H1 (cell line): ENCODE data around the gene GRID2. TPM values are rescaled to one million over a fixed set of nuclear protein-coding genes. Genes with fewer than 3 reads are reported as not detected.

Experiments
- CTCF ChIA-PET: fragments of 300-600 bp; sonication (Branson Sonifier 250); formaldehyde crosslinking; loops from one replicate; lab custom pipeline; 2021; ENCODE audit not compliant: partially characterized antibody; lab: Charles Lee
- POLR2A ChIA-PET: fragments of 300-600 bp; sonication (Branson Sonifier 250); formaldehyde crosslinking; loops from one replicate; lab custom pipeline; 2021; ENCODE audit warnings: inconsistent platforms; ENCODE audit not compliant: partially characterized antibody; lab: Charles Lee
- DNase-seq, 2 experiments: peaks; one replicate each; pipeline versions ENCODE4 v3.0.0 to v3.0.0-alpha.2; 2010 to 2022; ENCODE audit warnings: low spot score in 2 of 2, low read depth in 1 of 2, mixed read lengths in 1 of 2
- FAIRE-seq: peaks from 2 replicates; lab custom pipeline; 2011; peaks lifted over from hg19 to GRCh38; lab: Jason Lieb, UNC
- H2AFZ ChIP-seq: 2 replicates; pipeline ENCODE4 v1.8.1; 2012; ENCODE audit warnings: low read length, inconsistent platforms
- H2AK5ac ChIP-seq: 2 replicates; pipeline ENCODE4 v1.6.1; 2013; ENCODE audit warnings: low read depth, low read length
- H2BK120ac ChIP-seq: replicated peaks from 2 replicates; pipeline ENCODE3; 2013; ENCODE audit warnings: low read depth, low read length, inconsistent platforms
- H2BK12ac ChIP-seq: 2 replicates; pipeline ENCODE4 v1.6.1; 2013; ENCODE audit warnings: low read depth, low read length
- H2BK15ac ChIP-seq: 2 replicates; pipeline ENCODE4 v1.6.1; 2013; ENCODE audit warnings: low read length
- H2BK20ac ChIP-seq: 2 replicates; pipeline ENCODE4 v1.6.1; 2013; ENCODE audit warnings: low read length
- H2BK5ac ChIP-seq: 2 replicates; pipeline ENCODE4 v1.6.1; 2013; ENCODE audit warnings: low read depth, low read length
- H3K14ac ChIP-seq: 2 replicates; pipeline ENCODE4 v1.6.1; 2013; ENCODE audit warnings: inconsistent platforms; ENCODE audit not compliant: insufficient read length
- H3K18ac ChIP-seq: 2 replicates; pipeline ENCODE4 v1.6.1; 2013; ENCODE audit warnings: low read length; ENCODE audit errors: extremely low read depth
- H3K23ac ChIP-seq: 2 replicates; pipeline ENCODE4 v1.6.1; 2013; ENCODE audit warnings: inconsistent platforms; ENCODE audit not compliant: insufficient read length
- H3K23me2 ChIP-seq: 2 replicates; pipeline ENCODE4 v1.6.1; 2013; ENCODE audit warnings: low read depth, low read length
- H3K27ac ChIP-seq: 2 replicates; pipeline ENCODE4 v1.6.1; 2011; ENCODE audit warnings: low read depth, low read length, inconsistent platforms
- H3K27me3 ChIP-seq, 4 experiments: replicated peaks in 1 of 4; 1 replicate in 1 of 4; 2 replicates in 3 of 4; pipeline versions ENCODE4 v1.6.1 to v1.8.1; 2011 to 2013; ENCODE audit warnings: low read length in 3 of 4, mild to moderate bottlenecking in 3 of 4, inconsistent platforms in 2 of 4, mixed read lengths in 2 of 4, moderate library complexity in 1 of 4; ENCODE audit not compliant: control insufficient read depth in 3 of 4, insufficient read depth in 3 of 4; ENCODE audit errors: extremely low read depth in 1 of 4
- H3K36me3 ChIP-seq, 4 experiments: 2 replicates each; pipeline versions ENCODE4 v1.6.1 to v1.8.1; 2011 to 2013; ENCODE audit warnings: mild to moderate bottlenecking in 4 of 4, low read length in 3 of 4, moderate library complexity in 2 of 4, control low read depth in 1 of 4, inconsistent platforms in 1 of 4; ENCODE audit not compliant: insufficient read depth in 4 of 4, control insufficient read depth in 2 of 4
- H3K4ac ChIP-seq: replicated peaks from 2 replicates; pipeline ENCODE3; 2013; ENCODE audit warnings: low read length, low read depth, mixed read lengths, inconsistent platforms; ENCODE audit not compliant: insufficient read length
- H3K4me1 ChIP-seq, 4 experiments: replicated peaks in 1 of 4; 1 replicate in 1 of 4; 2 replicates in 3 of 4; pipeline versions ENCODE4 v1.6.1 to v1.8.1; 2011 to 2013; ENCODE audit warnings: low read length in 3 of 4, inconsistent platforms in 2 of 4, mixed read lengths in 1 of 4; ENCODE audit not compliant: insufficient read depth in 4 of 4, control insufficient read depth in 3 of 4
- H3K4me2 ChIP-seq, 2 experiments: 2 replicates each; pipeline versions ENCODE4 v1.6.1 to v1.8.1; 2011 to 2013; ENCODE audit warnings: low read depth in 2 of 2, low read length in 2 of 2, control low read depth in 1 of 2, inconsistent platforms in 1 of 2, mild to moderate bottlenecking in 1 of 2; ENCODE audit not compliant: insufficient read depth in 1 of 2
- H3K4me3 ChIP-seq, 4 experiments: fragments of 200-600, 300-600 bp in 1 of 4; sonication (generic), shearing (Covaris generic), sonication (Bioruptor Twin) in 1 of 4; 2 replicates each; pipeline versions ENCODE4 v1.5.1 to v1.8.1; 2011 to 2016; ENCODE audit warnings: low read length in 4 of 4, low read depth in 3 of 4, control low read depth in 2 of 4, inconsistent platforms in 2 of 4, mild to moderate bottlenecking in 2 of 4, mixed read lengths in 1 of 4, moderate library complexity in 1 of 4; ENCODE audit not compliant: insufficient read depth in 2 of 4; ENCODE audit errors: extremely low read depth in 1 of 4
- H3K56ac ChIP-seq: replicated peaks from 2 replicates; pipeline ENCODE3; 2013; ENCODE audit warnings: low read depth, mild to moderate bottlenecking, mixed read lengths, low read length, inconsistent platforms; ENCODE audit not compliant: insufficient read length
- H3K79me1 ChIP-seq: 2 replicates; pipeline ENCODE4 v1.6.1; 2013; ENCODE audit warnings: low read depth, low read length, control low read depth
- H3K79me2 ChIP-seq, 2 experiments: 2 replicates each; pipeline versions ENCODE4 v1.6.1 to v1.8.1; 2012 to 2013; ENCODE audit warnings: low read length in 2 of 2, mild to moderate bottlenecking in 2 of 2, inconsistent platforms in 1 of 2; ENCODE audit not compliant: insufficient read depth in 2 of 2, control insufficient read depth in 1 of 2
- H3K9ac ChIP-seq, 4 experiments: replicated peaks in 1 of 4; 1 replicate in 1 of 4; 2 replicates in 3 of 4; pipeline versions ENCODE4 v1.6.1 to v1.8.1; 2011 to 2013; ENCODE audit warnings: low read depth in 3 of 4, low read length in 3 of 4, control low read depth in 2 of 4, mild to moderate bottlenecking in 2 of 4, moderate library complexity in 2 of 4, inconsistent platforms in 1 of 4; ENCODE audit errors: extremely low read depth in 1 of 4
- H3K9me3 ChIP-seq, 2 experiments: 2 replicates each; pipeline versions ENCODE4 v1.6.1 to v1.8.1; 2012 to 2013; ENCODE audit warnings: mild to moderate bottlenecking in 2 of 2, moderate library complexity in 2 of 2, control low read depth in 1 of 2, inconsistent platforms in 1 of 2, low read depth in 1 of 2, low read length in 1 of 2, mixed read lengths in 1 of 2; ENCODE audit not compliant: insufficient read depth in 2 of 2
- H4K20me1 ChIP-seq, 2 experiments: replicated peaks in 1 of 2; 2 replicates each; pipeline versions ENCODE3 to v1.8.1; 2011 to 2013; ENCODE audit warnings: inconsistent platforms in 2 of 2, low read length in 2 of 2, mild to moderate bottlenecking in 1 of 2; ENCODE audit not compliant: insufficient read depth in 2 of 2, control insufficient read depth in 1 of 2
- H4K5ac ChIP-seq: 2 replicates; pipeline ENCODE4 v1.6.1; 2013; ENCODE audit warnings: low read length, low read depth, mixed read lengths, inconsistent platforms; ENCODE audit not compliant: insufficient read length
- H4K8ac ChIP-seq: 2 replicates; pipeline ENCODE4 v1.8.0; 2013; ENCODE audit warnings: mild to moderate bottlenecking, moderate library complexity, low read length, inconsistent platforms; ENCODE audit not compliant: insufficient read depth; ENCODE audit errors: extremely low read depth
- H4K91ac ChIP-seq: replicated peaks from 2 replicates; pipeline ENCODE3; 2013; ENCODE audit warnings: low read length, mixed read lengths, inconsistent platforms; ENCODE audit not compliant: insufficient read length
- CBX5 ChIP-seq: fragments of 300-800, 300-1000 bp; sonication (generic); IDR thresholded peaks from 2 replicates; pipeline ENCODE4 v1.7.1; 2016; ENCODE audit warnings: antibody characterized with exemption, low read length, low read depth
- CHD2 ChIP-seq: IDR thresholded peaks from 2 replicates; pipeline ENCODE4 v1.6.1; 2012; ENCODE audit warnings: low read length, improper control_type of control experiment
- HDAC2 ChIP-seq, 2 experiments: fragments of 300-600 bp in 1 of 2; sonication (generic) in 1 of 2; IDR thresholded peaks; 2 replicates each; pipeline ENCODE4 v1.6.1; 2011 to 2012; ENCODE audit warnings: low read depth in 2 of 2, low read length in 2 of 2, mild to moderate bottlenecking in 2 of 2, moderate library complexity in 2 of 2, borderline replicate concordance in 1 of 2, inconsistent platforms in 1 of 2
- HDAC6 ChIP-seq: IDR thresholded peaks from one replicate; pipeline ENCODE4 v1.7.1; 2012; ENCODE audit warnings: low read depth, mild to moderate bottlenecking, inconsistent platforms, low read length, moderate library complexity
- KDM1A ChIP-seq: fragments of 200-600, 300-600 bp; sonication (generic); IDR thresholded peaks from 2 replicates; pipeline ENCODE4 v1.7.1; 2016; ENCODE audit warnings: mild to moderate bottlenecking, low read length, borderline replicate concordance
- NRF1 ChIP-seq: IDR thresholded peaks from 2 replicates; pipeline ENCODE4 v1.6.1; 2011; ENCODE audit warnings: mild to moderate bottlenecking, low read depth, low read length, improper control_type of control experiment
- RBBP5 ChIP-seq: IDR thresholded peaks from 2 replicates; pipeline ENCODE4 v1.7.1; 2012; ENCODE audit warnings: low read depth, mild to moderate bottlenecking, inconsistent platforms, low read length, moderate library complexity, borderline replicate concordance
- TEAD4 ChIP-seq: IDR thresholded peaks from 2 replicates; pipeline ENCODE4 v1.6.1; 2012; ENCODE audit warnings: low read depth, low read length, inconsistent platforms, mixed read lengths
- WGBS, 2 experiments: shearing (Covaris generic) in 1 of 2; methylation state at CpG; one replicate each; pipeline versions ENCODE4 v1.1.6 to v1.1.7; 2013 to 2015; ENCODE audit warnings: low lambda C conversion rate in 2 of 2, mixed read lengths in 2 of 2, inconsistent platforms in 1 of 2, low coverage in 1 of 2, missing lambda C conversion rate in 1 of 2; ENCODE audit not compliant: insufficient replicate concordance in 2 of 2, insufficient coverage in 1 of 2, insufficient read length in 1 of 2; ENCODE audit errors: extremely low coverage in 1 of 2, missing lambda C conversion rate in 1 of 2; 5-methylcytosine and 5-hydroxymethylcytosine counted together
- polyA plus RNA-seq, 7 experiments: library from polyadenylated mRNA; depleted of rRNA in 3 of 7; stranded (reverse) in 5 of 7; unstranded in 2 of 7; fragments of >200 nt in 5 of 7; fragments of 200-250 nt in 2 of 7; gene quantifications; 1 replicate in 5 of 7; 2 replicates in 1 of 7; 4 replicates in 1 of 7; pipeline versions ENCODE4 v1.2.1 to v1.2.3, GENCODE V29; 2011 to 2013; ENCODE audit warnings: missing spikeins in 2 of 7, mixed read lengths in 2 of 7
- total RNA-seq: library from RNA; stranded (reverse); fragmentation: NEBNext Ultra II Directional; extraction: Animal tissue kit (Norgen Biotek cat#: 25700); gene quantifications from 2 replicates; pipeline ENCODE4 v1.2.1, GENCODE V29; 2021

GRID2 gene
- total and polyA plus RNA-seq, 2 of the 8 experiments (the other 6 are each of a cell fraction or from before 2014, with no cell fraction given): 31.1 to 81.9 TPM

DNA sequence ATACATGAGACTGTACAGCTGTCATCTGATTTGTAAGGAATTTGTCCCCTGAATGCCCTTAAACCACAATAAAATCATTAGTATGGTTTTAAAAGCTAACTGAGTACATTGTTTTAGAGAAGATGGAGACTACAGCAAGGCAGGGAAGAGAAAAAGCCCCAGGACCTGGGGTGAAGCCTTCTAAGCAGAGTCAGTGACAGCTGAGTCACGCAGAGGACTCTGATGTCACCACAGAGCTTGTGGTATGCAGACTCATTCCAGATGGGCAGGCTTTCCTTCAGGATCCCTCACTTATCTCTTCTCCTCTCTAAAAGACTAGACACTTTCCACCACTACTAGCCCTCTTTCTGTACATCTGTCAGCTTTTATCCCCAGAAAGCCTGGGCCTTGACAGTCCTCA, 1427.7 kb downstream of the GRID2 start:
- Histone ChIP-seq H3K23me2 (no peaks in the 10 kb centered on the region), H2AK5ac (no peak overlapping the region), H3K23ac (no peak overlapping the region), H3K9me3 (no peaks in the 10 kb centered on the region), H4K20me1 (no peaks in the 10 kb centered on the region), H2BK5ac (no peak overlapping the region), H2BK12ac (no peak overlapping the region), H3K4me2 (no peak overlapping the region), H3K27ac (no peak overlapping the region), H3K79me2 (no peaks in the 10 kb centered on the region), H3K36me3 (no peaks in the 10 kb centered on the region), H2BK120ac (no peak overlapping the region), H3K4me1 (peaks cover 0 to 15% (median 8%) of the 10 kb centered on the region in 4 experiments; a peak in 6 of 7 replicates), H3K79me1 (no peaks in the 10 kb centered on the region), H4K8ac (no peak overlapping the region), H3K14ac (no peak overlapping the region), H3K9ac (no peak overlapping the region), H3K4me3 (no peak overlapping the region), H2BK20ac (no peak overlapping the region), H3K56ac (no peak overlapping the region), H4K5ac (no peak overlapping the region), H2AFZ (no peak overlapping the region), H3K4ac (no peak overlapping the region), H3K18ac (no peak overlapping the region), H4K91ac (no peak overlapping the region), H3K27me3 (no peaks in the 10 kb centered on the region), H2BK15ac (no peak overlapping the region)
- POLR2A ChIA-PET: interaction anchor here (0.5 to 0.6 kb wide), 2 partner anchors 12 to 17 kb away, joined by 3 to 5 read pairs; no protein-coding TSS in a partner anchor
- DNase-seq (no peak), FAIRE-seq (peak; percentile 7)
- CTCF ChIA-PET: interaction anchor here (0.8 to 1.5 kb wide), 3 partner anchors 23 to 362 kb away, joined by 3 to 4 read pairs (median 4); no protein-coding TSS in a partner anchor
- WGBS, 2 experiments: 73% methylated on average over 1 of the region's 1 CpG; no CpG with 5 or more reads in 1 of the 2 experiments
- TF ChIP-seq CHD2 (no peak), HDAC6 (no peak), TEAD4 (no peak), HDAC2 (IDR thresholded peaks at IDR 0.05; ENCODE audit: borderline replicate concordance in 1 of 2, low read depth in 2 of 2, low read length in 2 of 2) (no peak), RBBP5 (no peak), NRF1 (no peak), KDM1A (no peak), CBX5 (no peak)
